HEK293 (cell line): Measurements from ENCODE around the gene TSHZ3.

Source experiments
- EGR2 ChIP-seq: fragments of 450-650 bp; formaldehyde crosslinking; IDR thresholded peaks from 2 replicates; pipeline ENCODE4 v1.5.1; 2016; ENCODE audit warnings: low read depth, missing biosample characterization, missing genetic modification characterization
- GLIS1 ChIP-seq: fragments of 450-650 bp; formaldehyde crosslinking; IDR thresholded peaks from 2 replicates; pipeline ENCODE4 v1.5.1; 2016; ENCODE audit warnings: missing biosample characterization, missing genetic modification characterization
- HIC1 ChIP-seq: fragments of 450-650 bp; formaldehyde crosslinking; IDR thresholded peaks from 2 replicates; pipeline ENCODE4 v1.5.1; 2016; ENCODE audit warnings: missing biosample characterization, missing genetic modification characterization
- IKZF3 ChIP-seq: fragments of 450-650 bp; IDR thresholded peaks from 2 replicates; pipeline ENCODE4 v1.5.0; 2018; ENCODE audit warnings: missing biosample characterization, mild to moderate bottlenecking, missing genetic modification characterization, moderate library complexity
- KLF1 ChIP-seq: fragments of 450-650 bp; formaldehyde crosslinking; IDR thresholded peaks from 2 replicates; pipeline ENCODE4 v1.5.1; 2016; ENCODE audit warnings: missing biosample characterization, missing genetic modification characterization
- OSR2 ChIP-seq: fragments of 450-650 bp; formaldehyde crosslinking; IDR thresholded peaks from 2 replicates; pipeline ENCODE4 v1.5.1; 2016; ENCODE audit warnings: missing biosample characterization, missing genetic modification characterization
- RBAK ChIP-seq: fragments of 450-650 bp; formaldehyde crosslinking; IDR thresholded peaks from 2 replicates; pipeline ENCODE4 v1.5.1; 2016; ENCODE audit warnings: missing biosample characterization, missing genetic modification characterization
- SCRT2 ChIP-seq: fragments of 450-650 bp; formaldehyde crosslinking; IDR thresholded peaks from 2 replicates; pipeline ENCODE4 v1.5.1; 2016; ENCODE audit warnings: missing biosample characterization, missing genetic modification characterization
- SP7 ChIP-seq: fragments of 450-650 bp; formaldehyde crosslinking; IDR thresholded peaks from 2 replicates; pipeline ENCODE4 v1.5.1; 2016; ENCODE audit warnings: missing biosample characterization, missing genetic modification characterization
- ZBTB10 ChIP-seq: fragments of 450-650 bp; formaldehyde crosslinking; IDR thresholded peaks from 2 replicates; pipeline ENCODE4 v1.5.1; 2016; ENCODE audit warnings: missing biosample characterization, missing genetic modification characterization
- ZBTB17 ChIP-seq: fragments of 450-650 bp; formaldehyde crosslinking; IDR thresholded peaks from 2 replicates; pipeline ENCODE4 v1.5.1; 2016; ENCODE audit warnings: missing biosample characterization, missing genetic modification characterization
- ZBTB26 ChIP-seq: fragments of 450-650 bp; formaldehyde crosslinking; optimal IDR thresholded peaks from 2 replicates; pipeline ENCODE3; 2016; ENCODE audit warnings: missing biosample characterization, mild to moderate bottlenecking, missing genetic modification characterization
- ZBTB6 ChIP-seq: fragments of 450-650 bp; formaldehyde crosslinking; IDR thresholded peaks from 2 replicates; pipeline ENCODE4 v1.5.1; 2017; ENCODE audit warnings: missing biosample characterization, missing genetic modification characterization
- ZBTB7A ChIP-seq: fragments of 450-650 bp; formaldehyde crosslinking; IDR thresholded peaks from 2 replicates; pipeline ENCODE4 v1.5.1; 2016; ENCODE audit warnings: low read depth, missing biosample characterization, missing genetic modification characterization
- ZBTB8A ChIP-seq: fragments of 450-650 bp; formaldehyde crosslinking; IDR thresholded peaks from 2 replicates; pipeline ENCODE4 v1.5.1; 2016; ENCODE audit warnings: missing biosample characterization, missing genetic modification characterization
- ZNF121 ChIP-seq: fragments of 450-650 bp; formaldehyde crosslinking; IDR thresholded peaks from 2 replicates; pipeline ENCODE4 v1.5.1; 2016; ENCODE audit warnings: missing biosample characterization, missing genetic modification characterization
- ZNF146 ChIP-seq: fragments of 450-650 bp; formaldehyde crosslinking; IDR thresholded peaks from 2 replicates; pipeline ENCODE4 v1.5.1; 2016; ENCODE audit warnings: missing biosample characterization, missing genetic modification characterization
- ZNF19 ChIP-seq: fragments of 450-650 bp; formaldehyde crosslinking; IDR thresholded peaks from 2 replicates; pipeline ENCODE4; 2016; ENCODE audit warnings: missing biosample characterization, missing genetic modification characterization, low read depth
- ZNF2 ChIP-seq: fragments of 450-650 bp; formaldehyde crosslinking; IDR thresholded peaks from 2 replicates; pipeline ENCODE4 v1.5.1; 2016; ENCODE audit warnings: missing biosample characterization, missing genetic modification characterization
- ZNF362 ChIP-seq: fragments of 450-650 bp; formaldehyde crosslinking; IDR thresholded peaks from 2 replicates; pipeline ENCODE4 v1.5.1; 2016; ENCODE audit warnings: missing biosample characterization, missing genetic modification characterization
- ZNF394 ChIP-seq: fragments of 450-650 bp; formaldehyde crosslinking; IDR thresholded peaks from 2 replicates; pipeline ENCODE4 v1.5.1; 2016; ENCODE audit warnings: missing biosample characterization, missing genetic modification characterization, mild to moderate bottlenecking, moderate library complexity, borderline replicate concordance
- ZNF423 ChIP-seq: fragments of 450-650 bp; formaldehyde crosslinking; IDR thresholded peaks from 2 replicates; pipeline ENCODE4 v1.5.1; 2016; ENCODE audit warnings: missing biosample characterization, missing genetic modification characterization
- ZNF521 ChIP-seq: fragments of 450-650 bp; formaldehyde crosslinking; IDR thresholded peaks from 2 replicates; pipeline ENCODE4 v1.5.1; 2017; ENCODE audit warnings: missing biosample characterization, mild to moderate bottlenecking, missing genetic modification characterization
- ZNF600 ChIP-seq: fragments of 450-650 bp; formaldehyde crosslinking; IDR thresholded peaks from 2 replicates; pipeline ENCODE4 v1.5.1; 2016; ENCODE audit warnings: missing biosample characterization, missing genetic modification characterization
- ZNF654 ChIP-seq: fragments of 450-650 bp; formaldehyde crosslinking; IDR thresholded peaks from 2 replicates; pipeline ENCODE4 v1.5.1; 2016; ENCODE audit warnings: low read depth, missing biosample characterization, missing genetic modification characterization
- ZNF664 ChIP-seq: fragments of 450-650 bp; formaldehyde crosslinking; IDR thresholded peaks from 2 replicates; pipeline ENCODE4 v1.5.1; 2016; ENCODE audit warnings: missing biosample characterization, missing genetic modification characterization
- ZNF692 ChIP-seq: fragments of 450-650 bp; formaldehyde crosslinking; IDR thresholded peaks from 2 replicates; pipeline ENCODE4 v1.5.1; 2016; ENCODE audit warnings: missing biosample characterization, missing genetic modification characterization
- ZNF792 ChIP-seq: fragments of 450-650 bp; formaldehyde crosslinking; IDR thresholded peaks from 2 replicates; pipeline ENCODE4 v1.5.1; 2016; ENCODE audit warnings: missing biosample characterization, missing genetic modification characterization
- ZNF843 ChIP-seq: fragments of 450-650 bp; formaldehyde crosslinking; IDR thresholded peaks from 2 replicates; pipeline ENCODE4 v1.5.1; 2016; ENCODE audit warnings: missing biosample characterization, missing genetic modification characterization

The TSHZ3 gene

GRCh38 chr19:31348481-31349159, 616 bp downstream of the TSHZ3 start (continued):
- TF ChIP-seq ZNF2 (tag by site-specific recombination) (peak; percentile 66), ZNF843 (tag by site-specific recombination) (no peak), ZBTB17 (tag by site-specific recombination) (peak; percentile 85), KLF1 (tag by site-specific recombination) (0 out of 2 replicates have a peak, but pooled peaks have one; percentile 3), GLIS1 (tag by site-specific recombination) (no peak), IKZF3 (tag by site-specific recombination) (0 out of 2 replicates have a peak, but pooled peaks have one; percentile 24), ZNF362 (tag by site-specific recombination) (peak; percentile 53), ZBTB7A (tag by site-specific recombination) (peak; percentile 40; the same call in 1 of the 2 replicates), ZNF394 (tag by site-specific recombination) (peak; percentile 84; the same call in 1 of the 2 replicates), ZNF664 (tag by site-specific recombination) (no peak), ZNF19 (tag by site-specific recombination) (no peak), ZNF521 (tag by site-specific recombination) (no peak), RBAK (tag by site-specific recombination) (no peak), EGR2 (tag by site-specific recombination) (0 out of 2 replicates have a peak, but pooled peaks have one; percentile 27), ZBTB6 (tag by site-specific recombination) (no peak), ZNF692 (tag by site-specific recombination) (0 out of 2 replicates have a peak, but pooled peaks have one; percentile 51), ZNF792 (no peak; the same call in 1 of the 2 replicates), SP7 (peak; percentile 74; the same call in 1 of the 2 replicates), ZNF654 (no peak), OSR2 (no peak; the same call in 1 of the 2 replicates), SCRT2 (peak; percentile 83), ZNF423 (peak; percentile 88), ZBTB8A (peak; percentile 99), HIC1 (peak; percentile 96), ZNF146 (tag by site-specific recombination) (peak; percentile 3; the same call in 1 of the 2 replicates), ZBTB10 (tag by site-specific recombination) (peak; percentile 88), ZBTB26 (tag by site-specific recombination) (peak; percentile 99), ZNF121 (tag by site-specific recombination) (no peak), ZNF600 (tag by site-specific recombination) (peak; percentile 66)
